CD4-positive, alpha-beta T cell treated with Interleukin-4 for 1 hour (primary cell): ENCODE results near the gene SLC38A9.

ENCODE experiments used
- DNase-seq, 2 donors: peaks; one replicate each; pipeline ENCODE4 v3.0.0-alpha.2; 2020 to 2022

Gene SLC38A9

GRCh38 chr5:55645304-55645703 is 66.8 kb downstream of the SLC38A9 start:
- DNase-seq = no peak

GRCh38 chr5:55638455-55638854 is 73.7 kb downstream of the SLC38A9 start:
- DNase-seq = no peak

GRCh38 chr5:55638051-55638450 is 74.1 kb downstream of the SLC38A9 start:
- no peak for DNase-seq

- no peak for DNase-seq
Observed at GRCh38 chr5:55636683-55637082, 75.4 kb downstream of the SLC38A9 start.

GRCh38 chr5:55636177-55636576 is 75.9 kb downstream of the SLC38A9 start:
- no peak for DNase-seq

GRCh38 chr5:55634866-55635265 is 77.3 kb downstream of the SLC38A9 start:
- DNase-seq = no peak

- DNase-seq = no peak
Observed at GRCh38 chr5:55634209-55634805, 77.8 kb downstream of the SLC38A9 start.

- peak in 1 of 2 donors; percentile 1 for DNase-seq
Observed at GRCh38 chr5:55633574-55634208, 78.4 kb downstream of the SLC38A9 start.

- no peak for DNase-seq
Observed at GRCh38 chr5:55629815-55630214, 82.3 kb downstream of the SLC38A9 start.

- DNase-seq = no peak
Observed at GRCh38 chr5:55626790-55627189, 85.3 kb downstream of the SLC38A9 start.

GRCh38 chr5:55625913-55626312 is 86.2 kb downstream of the SLC38A9 start:
- DNase-seq = no peak

GRCh38 chr5:55625589-55625909 is 86.6 kb downstream of the SLC38A9 start:
- no peak for DNase-seq

GRCh38 chr5:55624841-55625588 is 87.1 kb downstream of the SLC38A9 start:
- DNase-seq = no peak

GRCh38 chr5:55623789-55624188 is 88.3 kb downstream of the SLC38A9 start:
- DNase-seq = no peak

- no peak for DNase-seq
Observed at GRCh38 chr5:55622460-55622859, 89.7 kb downstream of the SLC38A9 start.

GRCh38 chr5:55621229-55621628 is 90.9 kb downstream of the SLC38A9 start:
- no peak for DNase-seq

GRCh38 chr5:55620766-55621160 is 91.4 kb downstream of the SLC38A9 start:
- no peak for DNase-seq

- no peak for DNase-seq
Observed at GRCh38 chr5:55620009-55620765, 91.9 kb downstream of the SLC38A9 start.

- DNase-seq = no peak
Observed at GRCh38 chr5:55618318-55618717, 93.8 kb downstream of the SLC38A9 start.

GRCh38 chr5:55613112-55613868 is 98.8 kb downstream of the SLC38A9 start:
- DNase-seq = no peak

- DNase-seq = no peak
Observed at GRCh38 chr5:55610542-55610941, 101.6 kb downstream of the SLC38A9 start.

GRCh38 chr5:55609413-55609812 is 102.7 kb downstream of the SLC38A9 start:
- DNase-seq = no peak
